K562 (cell line): ENCODE measurements around the gene ZNF860. TPM values are rescaled to one million over a fixed set of nuclear protein-coding genes. Genes with fewer than 3 reads are reported as not detected.

ENCODE experiments used
- ATAC-seq: fragments of 200-7000 bp; cut with Tn5 transposase; 3 replicates; pipeline ENCODE4 v1.9.1; 2020; ENCODE audit warnings: moderate library complexity
- BruUV-seq: library from RNA; stranded (reverse); fragments of 400-500 nt; replicated peaks from 2 replicates; lab custom pipeline; 2021; lab: Mats Ljungman, UMichigan
- CTCF ChIA-PET: fragments of 300-600 bp; formaldehyde crosslinking; extraction: SDS; loops from one replicate; lab custom pipeline; 2021; ENCODE audit warnings: low intra/inter-chr PET ratio; lab: Yijun Ruan, JAX
- POLR2A ChIA-PET: fragments of 300-600, 350-650 bp; sonication (Branson Sonifier 250); formaldehyde crosslinking; extraction: SDS; loops from one replicate; lab custom pipeline; 2021; ENCODE audit warnings: antibody characterized with exemption, inconsistent platforms; lab: Yijun Ruan, JAX
- DNase-seq, 4 experiments: peaks; one replicate each; pipeline versions ENCODE4 v3.0.0 to v3.0.0-alpha.2; 2011 to 2018; ENCODE audit warnings: low spot score in 3 of 4, mixed read lengths in 3 of 4; ENCODE audit errors: extremely low read depth in 1 of 4
- FAIRE-seq: peaks from 2 replicates; lab custom pipeline; 2011; peaks lifted over from hg19 to GRCh38; lab: Jason Lieb, UNC
- H2AFZ ChIP-seq: 2 replicates; pipeline ENCODE4 v1.6.0; 2011; ENCODE audit warnings: low read depth, low read length, control low read depth, inconsistent platforms
- H3K27ac ChIP-seq: fragments of 200-600 bp; 3 replicates; pipeline ENCODE4 v1.8.0; 2011; ENCODE audit warnings: low read depth, mild to moderate bottlenecking, control low read depth, inconsistent platforms, low read length, moderate library complexity, mixed read lengths; ENCODE audit errors: extremely low read depth
- H3K27me3 ChIP-seq, 2 experiments: fragments of 300-600 bp in 1 of 2; 2 replicates in 1 of 2; 3 replicates in 1 of 2; pipeline versions ENCODE4 v1.6.0 to v1.8.0; 2011; ENCODE audit warnings: inconsistent platforms in 2 of 2, low read length in 2 of 2, mild to moderate bottlenecking in 1 of 2, mixed read lengths in 1 of 2, moderate library complexity in 1 of 2; ENCODE audit not compliant: control insufficient read depth in 2 of 2, insufficient read depth in 2 of 2
- H3K36me3 ChIP-seq: fragments of 300-600 bp; 3 replicates; pipeline ENCODE4 v1.8.0; 2011; ENCODE audit warnings: mild to moderate bottlenecking, low read length, inconsistent platforms; ENCODE audit not compliant: control insufficient read depth, insufficient read depth
- H3K4me1 ChIP-seq, 2 experiments: fragments of 200-600 bp in 1 of 2; replicated peaks in 1 of 2; 2 replicates in 1 of 2; 3 replicates in 1 of 2; pipeline versions ENCODE4 v1.5.1 to v1.8.0; 2011; ENCODE audit warnings: inconsistent platforms in 2 of 2, low read length in 2 of 2, mild to moderate bottlenecking in 1 of 2, mixed read lengths in 1 of 2, moderate library complexity in 1 of 2; ENCODE audit not compliant: control insufficient read depth in 2 of 2, insufficient read depth in 2 of 2
- H3K4me2 ChIP-seq: 2 replicates; pipeline ENCODE4 v1.6.1; 2011; ENCODE audit warnings: low read length, control low read depth, inconsistent platforms, mixed read lengths; ENCODE audit not compliant: insufficient read depth
- H3K4me3 ChIP-seq: fragments of 200-600 bp; sonication (generic), shearing (Covaris generic); 2 replicates; pipeline ENCODE4 v1.5.1; 2016; ENCODE audit warnings: control low read depth, inconsistent platforms
- H3K79me2 ChIP-seq: fragments of 200-600 bp; 3 replicates; pipeline ENCODE4 v1.8.0; 2011; ENCODE audit warnings: low read length, inconsistent platforms; ENCODE audit not compliant: control insufficient read depth, insufficient read depth
- H3K9ac ChIP-seq, 2 experiments: 2 replicates each; pipeline versions ENCODE4 v1.6.0 to v1.6.1; 2011; ENCODE audit warnings: low read depth in 2 of 2, low read length in 2 of 2, control low read depth in 1 of 2, inconsistent platforms in 1 of 2, mild to moderate bottlenecking in 1 of 2, mixed read lengths in 1 of 2; ENCODE audit not compliant: insufficient read depth in 1 of 2
- H3K9me1 ChIP-seq: one replicate; pipeline ENCODE4 v1.6.0; 2011; ENCODE audit warnings: inconsistent platforms, mild to moderate bottlenecking, low read length, moderate library complexity; ENCODE audit not compliant: control insufficient read depth, insufficient read depth
- H3K9me3 ChIP-seq: replicated peaks from 2 replicates; pipeline ENCODE4 v1.5.1; 2011; ENCODE audit warnings: low read depth, low read length, inconsistent platforms; ENCODE audit not compliant: control insufficient read depth, insufficient read depth
- H4K20me1 ChIP-seq: replicated peaks from 2 replicates; pipeline ENCODE4 v1.6.1; 2011; ENCODE audit warnings: low read length, inconsistent platforms, mixed read lengths; ENCODE audit not compliant: control insufficient read depth, insufficient read depth
- CTCF ChIP-seq, 3 experiments: IDR thresholded peaks in 2 of 3; conservative IDR thresholded peaks in 1 of 3; 2 replicates each; pipeline ENCODE4 v1.5.1; 2011 to 2012; ENCODE audit warnings: low read length in 3 of 3, mild to moderate bottlenecking in 3 of 3, control low read depth in 2 of 3, improper control_type of control experiment in 1 of 3, inconsistent platforms in 1 of 3, low read depth in 1 of 3, mixed read lengths in 1 of 3, moderate library complexity in 1 of 3; ENCODE audit not compliant: insufficient read depth in 2 of 3
- FOS ChIP-seq: IDR thresholded peaks from 3 replicates; pipeline ENCODE4 v1.6.1; 2011; ENCODE audit not compliant: insufficient read length; ENCODE audit errors: extremely low read depth
- RNF2 ChIP-seq: sonication (generic); IDR thresholded peaks from 2 replicates; pipeline ENCODE4 v1.6.1; 2016
- SETDB1 ChIP-seq: IDR thresholded peaks from one replicate; pipeline ENCODE4 v1.6.1; 2012; ENCODE audit warnings: low read length, control low read depth, inconsistent platforms
- ZNF217 ChIP-seq: sonication (generic); formaldehyde crosslinking; IDR thresholded peaks from 2 replicates; pipeline ENCODE4 v1.8.0; 2022; ENCODE audit warnings: mild to moderate bottlenecking, missing genetic modification reagents
- ZNF584 ChIP-seq: fragments of 200-800 bp; sonication (Bioruptor generic); IDR thresholded peaks from 2 replicates; pipeline ENCODE4 v1.6.1; 2016; ENCODE audit warnings: low read depth, mild to moderate bottlenecking, missing genetic modification characterization, missing compliant biosample characterization
- ZNF639 ChIP-seq, 2 experiments: fragments of 200-800 bp in 1 of 2; sonication (Bioruptor generic) in 1 of 2; sonication (generic) in 1 of 2; formaldehyde crosslinking in 1 of 2; IDR thresholded peaks in 1 of 2; conservative IDR thresholded peaks in 1 of 2; 2 replicates each; pipeline versions ENCODE4 v1.5.0 to v1.6.1; 2016 to 2020; ENCODE audit warnings: missing compliant biosample characterization in 1 of 2, missing genetic modification characterization in 1 of 2, missing genetic modification reagents in 1 of 2
- WGBS: fragments of 100-300 bp; shearing (Covaris generic); methylation state at CpG from one replicate; pipeline ENCODE4 v1.1.6; 2016; ENCODE audit warnings: low coverage, mixed read lengths; ENCODE audit not compliant: insufficient coverage; ENCODE audit errors: missing lambda C conversion rate; 5-methylcytosine and 5-hydroxymethylcytosine counted together
- in situ Hi-C: fragments of 300-500 bp; cut with MboI; formaldehyde crosslinking; loops from 4 replicates; pipeline ENCODE4 v1.15.0; 2018; ENCODE audit warnings: inconsistent platforms, mixed read lengths
- intact Hi-C: fragments of 100-400 bp; cut with micrococcal nuclease; formaldehyde crosslinking; loops from 2 replicates; pipeline ENCODE4 v1.14.2; 2022
- polyA plus RNA-seq, 8 experiments: library from polyadenylated mRNA; depleted of rRNA in 4 of 8; stranded (reverse) in 5 of 8; unstranded in 3 of 8; fragments of >200 nt; fragmentation: Nextera tagmentation in 2 of 8; fragmentation: Illumina TruSeq in 1 of 8; extraction: Ambion mirVana in 2 of 8; extraction: Trizol in 1 of 8; gene quantifications; 2 replicates each; pipeline versions ENCODE4 v1.2.1 to v1.2.3, GENCODE V29; 2011 to 2014; ENCODE audit warnings: inconsistent platforms in 1 of 8, missing spikeins in 1 of 8
- total RNA-seq, 7 experiments: library from RNA; depleted of rRNA in 6 of 7; stranded (reverse); fragments of >200 nt in 6 of 7; fragmentation: Illumina TruSeq in 2 of 7; extraction: Trizol in 2 of 7; gene quantifications; 2 replicates each; pipeline versions ENCODE4 v1.2.1 to v1.2.3, GENCODE V29; 2011 to 2021; ENCODE audit warnings: low replicate concordance in 1 of 7
- TF ChIP-seq, protein P1 (sequence below): fragments of 150-350 bp; IDR thresholded peaks from 2 replicates; pipeline ENCODE4 v1.6.1; 2014; ENCODE audit warnings: low read depth, mild to moderate bottlenecking, low read length, borderline replicate concordance
- TF ChIP-seq, protein P2 (sequence below): fragments of 250-450 bp; sonication (Bioruptor Pico); IDR thresholded peaks from 2 replicates; pipeline ENCODE4 v1.5.0; 2021; ENCODE audit warnings: mild to moderate bottlenecking, moderate library complexity

ZNF860 gene
- total and polyA plus RNA-seq, 9 of the 15 experiments (the other 6 are each of a cell fraction or from before 2014, with no cell fraction given): not detected

DNA sequence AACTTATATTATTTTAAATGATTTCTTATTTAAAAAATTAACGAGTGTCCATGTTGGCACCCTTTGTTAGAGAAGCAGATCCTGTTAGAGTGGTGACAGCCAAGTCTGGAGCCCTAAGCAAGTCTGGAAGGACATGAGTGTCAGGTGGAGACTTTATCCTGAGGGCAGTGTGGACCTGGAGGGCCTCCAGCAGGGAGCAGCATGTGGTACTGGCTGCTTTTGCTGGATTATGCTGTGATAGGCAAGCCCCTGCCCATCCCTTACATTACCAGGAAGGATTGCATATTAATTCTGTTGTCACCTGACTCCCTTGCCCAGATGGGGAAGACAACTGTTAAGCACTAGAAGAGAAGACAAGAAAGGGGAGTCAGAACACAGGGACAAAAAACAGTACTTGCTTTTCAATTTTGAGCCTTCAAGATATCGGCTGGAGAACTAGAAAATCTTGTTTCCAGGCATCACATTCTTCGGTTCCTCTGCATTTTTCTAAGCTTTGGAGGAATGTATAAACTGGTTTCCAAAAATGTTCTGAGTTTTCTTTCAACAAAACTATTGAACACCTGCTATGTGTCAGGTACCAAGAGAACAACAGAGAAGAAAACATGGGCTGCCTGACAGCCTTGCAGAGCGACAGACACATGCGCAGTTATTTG, 22.7 kb downstream of the ZNF860 start:
- no peak overlapping the region for H3K4me2 ChIP-seq
- H3K27me3 ChIP-seq: 0 out of 5 replicates have a peak, but pooled peaks cover 0 to 2% of the 10 kb centered on the region in 2 experiments
- DNase-seq (no peak), ATAC-seq (peak; percentile 70; the same call in 2 of the 3 replicates), FAIRE-seq (no peak)
- no peak overlapping the region for H3K4me3 ChIP-seq
- H4K20me1 ChIP-seq: no peaks in the 10 kb centered on the region
- TF ChIP-seq, protein P1, sequence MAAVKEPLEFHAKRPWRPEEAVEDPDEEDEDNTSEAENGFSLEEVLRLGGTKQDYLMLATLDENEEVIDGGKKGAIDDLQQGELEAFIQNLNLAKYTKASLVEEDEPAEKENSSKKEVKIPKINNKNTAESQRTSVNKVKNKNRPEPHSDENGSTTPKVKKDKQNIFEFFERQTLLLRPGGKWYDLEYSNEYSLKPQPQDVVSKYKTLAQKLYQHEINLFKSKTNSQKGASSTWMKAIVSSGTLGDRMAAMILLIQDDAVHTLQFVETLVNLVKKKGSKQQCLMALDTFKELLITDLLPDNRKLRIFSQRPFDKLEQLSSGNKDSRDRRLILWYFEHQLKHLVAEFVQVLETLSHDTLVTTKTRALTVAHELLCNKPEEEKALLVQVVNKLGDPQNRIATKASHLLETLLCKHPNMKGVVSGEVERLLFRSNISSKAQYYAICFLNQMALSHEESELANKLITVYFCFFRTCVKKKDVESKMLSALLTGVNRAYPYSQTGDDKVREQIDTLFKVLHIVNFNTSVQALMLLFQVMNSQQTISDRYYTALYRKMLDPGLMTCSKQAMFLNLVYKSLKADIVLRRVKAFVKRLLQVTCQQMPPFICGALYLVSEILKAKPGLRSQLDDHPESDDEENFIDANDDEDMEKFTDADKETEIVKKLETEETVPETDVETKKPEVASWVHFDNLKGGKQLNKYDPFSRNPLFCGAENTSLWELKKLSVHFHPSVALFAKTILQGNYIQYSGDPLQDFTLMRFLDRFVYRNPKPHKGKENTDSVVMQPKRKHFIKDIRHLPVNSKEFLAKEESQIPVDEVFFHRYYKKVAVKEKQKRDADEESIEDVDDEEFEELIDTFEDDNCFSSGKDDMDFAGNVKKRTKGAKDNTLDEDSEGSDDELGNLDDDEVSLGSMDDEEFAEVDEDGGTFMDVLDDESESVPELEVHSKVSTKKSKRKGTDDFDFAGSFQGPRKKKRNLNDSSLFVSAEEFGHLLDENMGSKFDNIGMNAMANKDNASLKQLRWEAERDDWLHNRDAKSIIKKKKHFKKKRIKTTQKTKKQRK: no peak
- no peak for TF ChIP-seq SETDB1
- peak; percentile 5 to 27 (median 20); a peak in 1 of 6 replicates for TF ChIP-seq CTCF (IDR thresholded peaks at IDR 0.05 in 2 of 3, conservative IDR thresholded peaks at IDR 0.05 in 1 of 3; ENCODE audit: insufficient read depth in 2 of 3, low read depth in 1 of 3, low read length in 3 of 3)
- no peak for TF ChIP-seq ZNF584 (CRISPR knock-in tag)
- no peak for TF ChIP-seq RNF2
- no peak for TF ChIP-seq ZNF217 (CRISPR knock-in tag)
- TF ChIP-seq ZNF639 (CRISPR knock-in tag; conservative IDR thresholded peaks at IDR 0.05 in 1 of 2, IDR thresholded peaks at IDR 0.05 in 1 of 2): no peak
- TF ChIP-seq FOS: no peak
- TF ChIP-seq, protein P2, sequence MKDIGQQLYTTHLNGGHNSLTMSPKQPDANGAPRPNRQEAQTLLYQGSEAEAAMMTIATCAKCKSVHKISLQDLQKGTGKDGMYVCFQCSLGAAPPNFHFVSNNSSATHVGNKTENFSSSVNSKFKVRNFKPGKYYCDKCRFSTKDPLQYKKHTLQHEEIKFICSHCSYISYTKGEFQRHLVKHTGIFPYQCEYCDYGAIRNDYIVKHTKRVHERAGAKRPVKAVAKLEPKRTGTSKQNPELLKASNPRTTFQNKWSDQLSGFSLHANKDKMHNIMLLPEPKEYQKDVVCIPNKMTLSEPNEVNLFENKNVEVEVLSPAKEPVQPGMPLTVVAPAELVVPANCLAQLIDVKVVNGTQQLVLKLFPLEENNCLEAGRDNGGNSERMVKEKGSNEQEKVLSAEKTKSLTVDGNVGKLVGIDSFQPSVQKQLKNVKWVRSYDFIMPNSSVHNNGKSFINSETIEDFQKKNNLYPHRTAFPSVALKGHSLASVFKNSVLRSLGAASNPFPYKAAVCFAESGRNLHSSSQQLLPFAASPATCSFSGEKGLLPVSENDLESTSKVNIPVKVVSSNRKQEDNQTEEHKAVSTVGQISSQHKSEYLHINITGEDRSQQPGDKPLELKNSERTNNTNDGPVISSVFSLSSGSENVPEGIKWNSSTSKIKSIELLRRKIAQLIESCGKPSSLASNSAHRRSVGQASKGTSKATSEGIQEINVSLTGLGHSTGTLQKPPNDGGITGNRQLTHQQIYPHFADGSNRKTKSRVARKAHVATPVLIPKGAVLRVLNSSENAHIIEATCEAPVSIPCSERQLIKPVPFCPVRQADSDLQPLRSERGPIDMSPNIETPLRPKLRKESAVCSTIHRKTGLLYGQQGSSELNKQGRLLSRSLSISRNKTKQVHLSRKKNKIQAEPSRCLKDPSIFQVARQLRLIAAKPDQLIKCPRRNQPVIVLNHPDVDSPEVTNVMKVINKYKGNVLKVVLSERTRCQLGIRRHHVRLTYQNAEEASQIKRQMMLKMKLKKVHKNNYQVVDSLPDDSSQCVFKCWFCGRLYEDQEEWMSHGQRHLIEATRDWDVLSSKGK (CRISPR knock-in tag): no peak
- no peak overlapping the region for H2AFZ ChIP-seq
- no peaks in the 10 kb centered on the region for H3K79me2 ChIP-seq
- no peaks in the 10 kb centered on the region; a peak in 1 of 5 replicates for H3K4me1 ChIP-seq
- H3K9me1 ChIP-seq: no peaks in the 10 kb centered on the region
- H3K27ac ChIP-seq: no peak overlapping the region
- in situ Hi-C loops: no loop called here
- WGBS: 1% methylated on average over 5 of the region's 5 CpGs
- ChIA-PET CTCF (no interaction called here), POLR2A (no interaction called here)
- intact Hi-C loops: no loop called here
- H3K9ac ChIP-seq: no peak overlapping the region
- no peaks in the 10 kb centered on the region for H3K9me3 ChIP-seq
- H3K36me3 ChIP-seq: no peaks in the 10 kb centered on the region
- no TSS peak for BruUV-seq
